Measurements from ENCODE around the gene PTPRCAP.

PTPRCAP gene

DNA sequence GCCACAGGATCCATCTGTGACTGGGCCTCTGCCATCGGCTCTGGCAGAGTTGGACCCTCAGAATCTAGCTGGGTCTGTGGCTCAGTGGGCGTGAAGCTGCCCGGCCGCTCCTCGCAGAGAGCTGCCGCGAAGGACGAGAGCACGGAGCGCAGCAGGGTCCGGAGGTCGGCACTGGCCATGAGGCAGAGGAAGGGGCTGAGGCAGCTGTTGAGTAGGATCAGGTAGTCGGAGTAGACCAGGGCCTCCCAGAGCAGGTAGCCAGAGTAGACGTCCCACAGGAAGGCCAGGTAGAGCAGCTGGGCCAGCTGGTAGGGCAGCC lies 14.1 kb upstream of the PTPRCAP start:
- TF ChIP-seq FOXP2 (optimal IDR thresholded peaks at IDR 0.05; ENCODE audit: borderline replicate concordance, extremely low read depth, extremely low read length, insufficient read depth) (no peak), REST (IDR thresholded peaks at IDR 0.05; ENCODE audit: insufficient read depth in 1 of 2, low read depth in 2 of 2, low read length in 2 of 2) (no peak), TAF1 (IDR thresholded peaks at IDR 0.05; ENCODE audit: borderline replicate concordance, insufficient read depth, low read length) (no peak), SIN3A (IDR thresholded peaks at IDR 0.05; ENCODE audit: borderline replicate concordance, insufficient read depth, low read length) (no peak), POLR2AphosphoS5 (IDR thresholded peaks at IDR 0.05; ENCODE audit: low read depth, low read length) (no peak)

DNA sequence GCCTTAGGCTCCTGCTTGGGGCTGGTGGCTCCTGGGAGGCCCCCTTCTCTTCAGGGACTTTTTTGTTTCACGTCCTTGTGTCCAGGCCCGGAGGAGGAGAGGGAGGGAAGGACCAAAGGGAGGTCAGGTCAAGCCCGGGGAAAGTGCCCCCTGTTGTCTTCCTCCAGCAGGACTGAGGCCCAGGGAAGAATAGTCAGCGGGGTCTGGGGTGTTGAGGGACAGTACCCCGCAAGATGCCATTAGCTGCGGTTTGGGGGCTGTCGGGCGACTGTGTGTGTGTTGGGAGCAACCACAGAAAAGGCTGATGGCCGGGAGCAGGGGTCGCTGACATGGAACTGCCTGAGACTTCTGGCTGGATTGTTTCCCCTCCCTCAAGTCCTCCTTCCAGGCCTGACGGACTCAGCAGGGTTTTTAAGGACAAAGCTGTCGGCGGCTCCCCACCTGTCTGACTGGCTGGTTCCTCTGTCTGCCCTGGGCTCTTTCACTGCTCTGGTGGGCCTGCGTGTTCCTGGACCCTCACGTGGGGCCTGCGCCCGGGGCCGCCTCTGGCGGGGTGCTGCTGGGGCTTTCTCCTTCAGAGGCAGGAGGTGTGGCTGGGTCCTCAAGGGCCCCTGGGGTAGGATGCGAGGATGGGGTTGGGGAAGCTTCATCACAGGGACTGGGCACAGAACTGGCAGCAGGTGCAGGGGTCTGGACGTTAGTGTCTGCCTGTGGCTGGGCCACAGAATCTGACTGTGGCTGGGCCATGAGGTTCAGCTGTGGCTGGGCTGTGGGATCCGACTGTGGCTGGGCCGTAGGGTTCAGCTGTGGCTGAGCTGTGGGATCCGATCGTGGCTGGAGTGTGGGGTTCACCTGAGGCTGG lies 13.5 kb upstream of the PTPRCAP start:
- no peak for TF ChIP-seq TAF1 (IDR thresholded peaks at IDR 0.05; ENCODE audit: borderline replicate concordance, insufficient read depth, low read length)
- TF ChIP-seq SIN3A (IDR thresholded peaks at IDR 0.05; ENCODE audit: borderline replicate concordance, insufficient read depth, low read length): no peak
- TF ChIP-seq REST (IDR thresholded peaks at IDR 0.05; ENCODE audit: insufficient read depth in 1 of 2, low read depth in 2 of 2, low read length in 2 of 2): no peak
- TF ChIP-seq POLR2AphosphoS5 (IDR thresholded peaks at IDR 0.05; ENCODE audit: low read depth, low read length): no peak
- no peak for TF ChIP-seq FOXP2 (optimal IDR thresholded peaks at IDR 0.05; ENCODE audit: borderline replicate concordance, extremely low read depth, extremely low read length, insufficient read depth)

- TF ChIP-seq POLR2AphosphoS5 (IDR thresholded peaks at IDR 0.05; ENCODE audit: low read depth, low read length) (no peak), REST (IDR thresholded peaks at IDR 0.05; ENCODE audit: insufficient read depth in 1 of 2, low read depth in 2 of 2, low read length in 2 of 2) (no peak), TAF1 (IDR thresholded peaks at IDR 0.05; ENCODE audit: borderline replicate concordance, insufficient read depth, low read length) (no peak)
These were observed 11.8 kb upstream of the PTPRCAP start for GRCh38 chr11:67449116-67449844.

GRCh38 chr11:67448220-67448609 lies 10.7 kb upstream of the PTPRCAP start:
- TF ChIP-seq TAF1 (IDR thresholded peaks at IDR 0.05; ENCODE audit: borderline replicate concordance, insufficient read depth, low read length) (no peak), REST (IDR thresholded peaks at IDR 0.05; ENCODE audit: insufficient read depth in 1 of 2, low read depth in 2 of 2, low read length in 2 of 2) (no peak), SIN3A (IDR thresholded peaks at IDR 0.05; ENCODE audit: borderline replicate concordance, insufficient read depth, low read length) (no peak), POLR2AphosphoS5 (IDR thresholded peaks at IDR 0.05; ENCODE audit: low read depth, low read length) (no peak), FOXP2 (optimal IDR thresholded peaks at IDR 0.05; ENCODE audit: borderline replicate concordance, extremely low read depth, extremely low read length, insufficient read depth) (no peak)
